ENCODE data around the gene NUDT5.

GRCh38 chr10:12162927-12163326 lies 32.8 kb downstream of the NUDT5 start:
- TF ChIP-seq CTCF (IDR thresholded peaks at IDR 0.05): no peak
- TF ChIP-seq POLR2AphosphoS5 (IDR thresholded peaks at IDR 0.05): no peak
